Stimulated activated CD4-positive, alpha-beta T cell treated with anti-CD3 and anti-CD28 coated beads, Interleukin-12 subunit alpha, Interleukin-12 subunit beta, amount 100 ng/mL, for 4 hours (primary cell): ENCODE measurements around the gene LRP1B.

Experiments used
- DNase-seq: peaks from one replicate; pipeline ENCODE4 v3.0.0-alpha.2; 2020

LRP1B gene

DNA sequence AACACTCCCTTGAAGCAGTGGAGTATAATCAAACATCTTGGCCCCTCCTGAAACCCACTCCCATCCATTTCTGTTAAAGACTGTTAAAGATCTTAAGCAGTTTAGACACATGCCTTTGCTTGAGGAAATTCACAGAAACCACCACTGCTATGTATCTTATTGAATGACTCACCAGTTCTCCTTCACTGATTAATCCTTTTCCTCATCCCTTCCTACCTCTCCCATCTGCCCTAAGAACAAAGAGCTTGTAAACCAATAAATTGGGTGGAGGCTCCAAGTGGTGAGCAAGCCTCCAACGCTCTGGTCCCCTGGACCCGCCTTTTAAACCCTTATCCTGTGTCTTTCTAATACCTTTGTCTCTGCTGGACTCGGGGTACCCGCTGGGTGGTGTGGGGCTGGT lies 746.1 kb downstream of the LRP1B start:
- DNase-seq, result no peak

DNA sequence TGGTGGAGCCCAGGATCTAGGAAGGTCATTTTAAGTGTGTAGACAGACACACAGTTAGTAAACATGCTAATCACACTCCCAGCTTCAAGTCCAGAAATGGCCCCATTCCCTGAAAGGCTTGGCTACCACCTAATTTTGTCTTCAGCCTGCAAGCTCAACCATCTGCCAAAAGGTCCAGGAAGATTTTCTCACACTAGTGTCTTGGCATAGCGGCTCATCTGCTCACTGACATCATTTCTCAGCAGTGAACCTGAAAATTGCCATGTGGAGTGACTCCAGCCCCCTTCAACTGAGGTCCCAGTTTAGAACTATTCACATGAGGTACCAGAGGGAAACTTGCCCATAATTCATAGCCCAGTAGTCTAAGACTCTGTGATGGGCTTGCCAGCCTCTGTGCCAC lies 748.9 kb downstream of the LRP1B start:
- no peak for DNase-seq

DNA sequence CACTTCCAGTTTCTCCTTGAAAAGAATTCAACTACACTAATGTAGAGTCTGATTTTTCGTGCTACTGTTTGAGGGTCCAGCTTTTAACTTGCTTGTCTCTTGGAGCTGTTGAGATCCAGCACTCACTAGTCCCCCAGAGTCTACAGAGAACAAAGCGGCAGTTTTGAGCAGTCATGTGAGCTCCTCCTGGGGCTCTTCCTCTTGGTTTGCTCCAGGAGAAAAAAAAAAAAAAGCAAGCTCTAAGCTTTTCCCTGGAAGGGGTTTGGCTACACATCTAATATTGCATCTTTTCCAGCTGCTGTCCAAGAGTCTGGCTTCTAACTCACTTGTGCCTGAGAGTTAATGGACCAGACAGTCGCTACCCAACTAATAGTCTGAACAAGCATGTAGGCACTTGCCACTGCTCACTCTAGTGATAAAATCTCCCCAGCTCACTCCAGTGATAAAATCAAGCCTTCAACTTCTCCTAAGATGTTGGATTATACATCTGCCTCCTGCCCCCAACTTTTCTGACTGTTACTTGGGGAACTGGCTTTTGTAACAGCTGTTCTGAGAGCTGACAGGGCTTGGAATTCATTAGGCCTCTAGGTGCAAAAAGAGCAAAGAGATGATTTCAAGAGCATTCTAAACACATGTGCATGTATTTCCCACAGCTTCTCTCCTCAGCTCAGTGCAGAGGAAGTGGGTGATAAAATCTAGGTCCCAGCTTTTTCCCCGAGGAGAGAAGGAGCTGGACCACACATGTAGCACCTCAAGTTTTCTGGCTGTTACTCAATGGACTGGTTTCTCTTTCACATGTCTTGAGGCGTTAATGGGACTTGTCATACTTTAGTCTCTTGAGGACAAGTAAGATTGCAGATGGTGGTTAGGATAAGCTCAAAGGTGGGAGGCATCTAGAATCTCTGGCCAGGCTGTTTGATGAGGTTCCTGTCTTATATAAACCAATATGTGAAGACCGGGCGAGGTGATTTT lies 750.5 kb downstream of the LRP1B start:
- DNase-seq, result no peak

DNA sequence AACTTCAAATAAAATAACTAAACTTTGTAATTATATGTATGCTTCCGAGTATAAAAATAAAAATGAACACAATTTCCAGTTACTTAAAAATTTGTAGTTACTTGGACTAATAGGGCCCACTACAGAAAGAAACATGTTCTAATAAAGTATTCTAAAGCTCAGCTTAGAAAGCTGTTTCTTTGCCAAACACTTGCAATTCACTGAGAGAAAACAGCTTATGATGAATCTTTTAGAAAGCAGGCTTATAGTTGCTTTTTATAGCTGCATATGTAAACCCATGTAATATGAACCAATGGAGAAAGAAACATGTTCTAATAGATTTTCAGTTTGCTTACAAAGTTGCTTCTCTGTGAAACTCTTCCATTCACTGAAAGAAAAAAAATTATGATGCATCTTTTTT lies 766.0 kb downstream of the LRP1B start:
- no peak for DNase-seq

DNA sequence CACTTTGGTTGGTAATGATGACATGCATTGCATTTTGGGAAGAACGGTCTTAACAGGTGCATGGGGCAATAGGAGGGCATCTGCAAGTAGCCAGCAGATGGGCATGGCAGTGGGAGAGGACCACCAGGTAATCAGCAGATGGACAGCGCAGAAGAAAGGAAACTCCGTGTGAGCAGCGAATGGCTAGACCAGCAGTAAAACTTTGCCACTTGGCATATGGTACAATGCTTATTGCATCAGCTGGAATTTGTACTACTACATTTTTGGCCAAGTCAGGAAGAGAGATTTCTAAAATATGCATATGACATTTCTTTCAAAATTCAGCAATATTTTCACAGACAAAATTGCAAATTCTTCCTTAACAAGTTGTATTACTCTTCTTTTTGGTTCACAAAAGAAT lies 768.5 kb downstream of the LRP1B start:
- DNase-seq, result no peak

DNA sequence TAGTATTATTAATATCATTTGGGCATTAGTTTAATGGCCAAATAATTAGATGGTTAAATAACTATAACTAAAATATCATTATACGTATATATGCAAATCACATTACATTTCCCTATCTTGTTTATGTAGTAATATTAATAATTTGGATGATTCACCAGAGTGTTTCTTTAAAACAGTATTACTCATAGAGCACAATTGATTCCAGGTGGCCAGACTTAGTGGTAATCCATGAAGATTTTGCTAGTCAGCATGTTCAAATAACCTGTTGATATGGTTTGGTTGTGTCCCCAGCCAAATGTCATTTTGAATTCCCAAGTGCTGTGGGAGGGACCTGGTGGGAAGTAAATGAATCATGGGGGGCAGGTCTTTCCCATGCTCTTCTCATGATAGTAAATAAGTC lies 782.3 kb downstream of the LRP1B start:
- no peak for DNase-seq

DNA sequence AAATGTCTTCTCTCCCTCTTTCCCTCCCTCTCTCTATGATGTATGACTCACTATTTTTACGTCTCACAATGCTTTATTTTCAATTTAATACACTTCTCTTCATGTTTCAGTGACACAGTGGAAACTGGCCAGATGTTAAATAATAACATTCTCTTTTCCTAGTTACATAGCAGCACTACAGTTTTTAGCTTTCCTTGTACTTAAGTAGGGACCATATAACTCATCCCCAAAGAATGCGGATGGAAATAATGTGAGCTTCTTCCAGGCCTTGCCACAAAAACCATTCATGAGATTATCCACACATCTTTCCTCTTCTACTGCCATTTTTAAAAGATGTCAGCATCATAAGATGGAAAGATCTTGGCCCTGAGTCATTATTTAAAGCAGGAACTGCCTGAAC lies 789.4 kb downstream of the LRP1B start:
- DNase-seq, result no peak

DNA sequence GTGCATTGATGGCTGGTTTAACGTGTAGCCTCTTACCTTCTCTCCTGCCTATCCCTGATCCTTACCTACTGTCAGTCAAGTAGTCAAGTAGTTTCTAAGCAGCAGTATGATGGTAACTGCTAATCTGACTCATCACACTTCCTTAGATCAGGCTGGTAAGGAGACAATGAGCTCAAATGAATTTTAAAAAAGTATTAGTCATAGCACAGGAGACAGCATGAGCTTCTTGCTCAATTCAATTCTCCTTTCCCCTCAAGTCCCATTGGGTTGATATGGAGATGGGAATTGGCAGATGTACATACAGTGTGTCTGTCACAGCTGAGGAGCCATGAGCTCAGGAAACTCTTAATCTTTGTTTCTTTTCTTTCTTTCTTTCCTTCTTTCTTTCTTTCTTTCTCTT lies 799.7 kb downstream of the LRP1B start:
- no peak for DNase-seq

DNA sequence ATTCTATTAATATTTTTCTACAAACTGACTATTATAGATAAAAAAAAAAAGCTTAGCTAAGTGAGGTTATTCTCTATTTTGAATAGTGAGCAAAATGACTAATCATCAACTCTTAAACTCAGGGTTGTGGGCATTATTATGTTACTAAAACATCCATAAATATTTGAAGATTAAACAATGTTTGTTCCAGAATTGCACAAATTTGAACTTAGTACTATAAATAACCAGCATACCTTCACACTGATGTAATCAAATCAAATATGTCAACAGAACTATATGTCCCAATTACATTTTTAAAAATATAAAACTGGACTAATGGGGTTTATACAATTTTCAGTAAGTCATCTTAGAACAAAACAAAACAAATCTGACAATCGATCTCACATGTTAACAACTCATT lies 800.9 kb downstream of the LRP1B start:
- no peak for DNase-seq

DNA sequence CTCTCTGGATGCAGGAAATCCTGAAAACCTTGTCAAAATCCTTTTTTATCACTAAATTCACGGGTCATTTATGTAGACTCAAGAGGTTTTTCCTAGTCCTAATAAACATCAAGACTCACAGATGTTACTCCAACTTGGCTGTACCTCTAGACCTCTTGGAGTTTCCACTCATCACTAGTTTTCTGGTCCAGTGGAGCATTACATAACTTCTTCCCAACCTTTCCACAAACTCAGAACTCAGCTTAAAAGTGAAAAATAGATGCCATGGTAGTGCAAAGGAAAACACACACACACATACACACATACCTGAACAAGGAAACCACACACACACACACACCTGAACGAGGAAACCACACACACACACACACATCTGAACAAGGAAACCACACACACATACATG lies 807.2 kb downstream of the LRP1B start:
- DNase-seq, result no peak

DNA sequence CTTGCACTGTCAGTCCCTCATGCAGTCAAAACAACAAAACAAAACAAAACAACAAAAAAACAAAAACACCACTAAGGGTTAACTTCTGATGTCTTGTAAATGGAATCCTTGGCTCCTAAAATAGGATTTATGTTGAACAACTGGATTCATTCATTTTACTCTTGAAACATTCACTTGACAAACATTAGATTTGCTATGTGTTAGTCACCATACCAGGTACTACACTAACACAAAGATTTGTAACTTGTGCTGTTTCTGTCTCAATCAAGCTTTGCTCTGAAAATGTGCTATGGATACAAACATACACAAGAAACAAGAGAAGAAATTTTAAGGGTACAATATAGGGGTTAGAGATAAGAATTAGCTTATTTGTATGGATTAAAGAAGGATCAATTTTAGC lies 812.8 kb downstream of the LRP1B start:
- DNase-seq, result no peak

DNA sequence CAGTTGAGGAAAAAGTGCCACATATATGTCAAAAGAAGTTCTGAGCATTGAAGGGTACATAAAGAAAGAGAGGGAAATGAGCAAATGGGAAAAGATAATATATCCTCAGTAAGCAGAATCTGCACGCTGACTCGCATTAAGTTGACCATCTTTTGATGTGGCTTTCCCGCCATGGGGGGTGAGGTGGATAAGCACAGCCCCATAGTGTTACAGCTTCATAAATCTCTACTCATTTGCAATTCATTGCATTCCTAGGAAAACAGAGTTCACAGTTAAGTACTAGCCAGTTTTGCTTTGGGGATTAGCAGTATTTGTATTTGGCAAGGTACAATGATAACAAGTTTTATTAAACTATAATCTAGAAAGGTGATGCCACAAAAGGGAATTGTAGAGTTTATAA lies 814.2 kb downstream of the LRP1B start:
- no peak for DNase-seq

DNA sequence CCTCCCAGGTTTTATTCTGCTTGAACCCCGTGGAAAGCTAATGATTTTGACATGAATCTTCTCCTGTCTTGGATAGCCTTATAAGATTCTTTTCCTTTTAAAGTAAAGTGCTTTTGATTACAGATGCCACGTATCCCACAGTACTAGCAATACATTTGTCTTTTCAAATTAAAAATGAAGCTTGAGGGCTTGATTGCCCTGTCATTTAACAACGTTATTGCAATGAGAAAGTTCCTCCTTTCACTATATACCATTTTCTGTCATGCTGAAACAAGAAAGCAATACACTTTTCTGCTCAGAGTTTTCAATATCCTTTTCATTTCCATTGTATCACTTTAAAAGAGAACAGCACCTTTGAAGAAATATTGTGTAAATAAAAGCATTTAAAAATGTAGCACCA lies 814.7 kb downstream of the LRP1B start:
- no peak for DNase-seq

DNA sequence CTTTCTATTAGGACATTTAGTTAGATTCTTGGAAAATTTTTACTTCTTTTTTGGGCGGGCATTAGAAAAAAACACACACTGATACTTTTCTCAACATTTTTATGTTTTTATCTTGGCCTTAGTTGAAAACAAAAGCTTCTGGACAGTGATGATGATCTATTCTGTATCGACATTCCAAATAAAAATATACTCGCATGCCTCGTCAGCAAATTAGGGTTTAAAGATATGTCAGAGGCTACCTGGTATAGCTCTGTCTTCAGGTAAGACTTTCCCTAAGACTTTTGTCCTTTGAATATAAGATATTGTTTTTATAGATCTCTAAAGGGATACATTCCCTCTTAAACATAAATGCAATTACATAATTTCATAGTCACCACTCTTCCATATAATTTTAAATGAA lies 816.8 kb downstream of the LRP1B start:
- no peak for DNase-seq

DNA sequence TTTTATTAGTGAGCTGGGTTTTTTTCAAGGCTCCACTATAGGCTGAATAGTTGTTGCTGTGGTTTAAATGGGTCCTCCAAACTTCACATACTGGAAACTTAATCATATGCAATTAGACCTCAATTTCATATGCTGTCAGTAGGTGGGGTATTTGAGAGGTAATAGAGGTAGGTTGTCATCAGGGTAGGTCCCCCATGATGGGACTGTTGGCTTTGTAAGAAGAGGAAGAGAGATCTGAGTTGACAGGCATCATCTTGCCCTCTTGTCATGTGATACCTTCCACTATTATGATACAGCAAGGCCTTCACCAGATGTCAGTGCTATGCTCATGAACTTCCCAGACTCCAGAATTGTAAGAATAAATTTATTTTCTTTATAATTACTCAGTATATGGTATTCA lies 819.4 kb downstream of the LRP1B start:
- no peak for DNase-seq

DNA sequence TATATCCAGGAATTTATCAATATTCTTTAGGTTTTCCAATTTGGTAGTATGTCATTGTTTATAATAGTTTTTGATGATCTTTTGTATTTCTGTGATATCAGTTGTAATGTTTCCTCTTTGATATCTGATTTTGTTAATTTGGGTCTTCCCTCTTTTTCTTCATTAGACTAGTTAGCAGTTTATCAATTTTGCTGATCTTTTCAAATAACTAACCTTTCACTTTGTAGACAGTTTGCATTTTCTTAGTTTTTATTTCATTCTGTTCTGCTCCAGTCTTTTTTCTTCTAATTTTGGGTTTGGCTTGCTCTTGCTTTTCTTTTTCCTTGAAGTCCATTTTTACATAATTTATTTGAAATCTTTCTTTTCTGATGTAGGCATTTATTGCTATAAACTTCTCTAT lies 824.4 kb downstream of the LRP1B start:
- DNase-seq, result no peak

DNA sequence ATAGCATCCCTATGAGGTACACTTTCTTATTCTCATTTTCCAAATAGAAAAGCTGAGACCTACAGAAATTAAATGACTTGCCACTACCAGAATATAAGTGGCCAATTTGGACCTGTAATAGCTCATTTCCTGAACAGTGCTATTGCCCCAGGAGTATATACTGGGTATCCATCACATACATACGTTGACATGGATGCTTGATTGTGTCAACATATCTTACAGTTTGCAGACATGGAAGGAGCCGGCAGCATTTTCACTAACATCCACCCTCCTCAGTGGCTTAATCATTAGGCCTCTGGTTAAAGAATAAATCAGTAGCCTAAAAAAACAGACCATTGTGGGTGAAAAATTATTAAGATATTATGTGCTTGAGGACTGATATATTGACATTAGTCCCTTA lies 829.3 kb downstream of the LRP1B start:
- no peak for DNase-seq

DNA sequence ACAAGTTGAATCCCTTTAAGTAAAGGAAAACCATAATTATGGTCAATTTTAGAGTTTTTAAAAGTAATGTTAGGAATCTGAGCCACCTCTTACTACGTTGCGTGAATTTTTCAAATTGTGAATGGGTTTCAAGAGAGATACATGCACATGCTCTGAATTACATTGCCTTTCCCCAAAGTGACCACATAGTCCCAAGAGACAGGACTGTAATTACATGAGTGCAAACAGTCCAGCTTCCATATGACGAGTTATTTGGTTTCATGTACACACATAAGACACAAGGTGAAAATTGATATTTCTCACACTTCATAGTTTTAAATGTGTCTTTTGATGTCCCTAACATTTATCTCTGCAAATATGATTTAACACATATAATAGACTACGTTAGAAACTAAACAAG lies 850.8 kb downstream of the LRP1B start:
- no peak for DNase-seq

DNA sequence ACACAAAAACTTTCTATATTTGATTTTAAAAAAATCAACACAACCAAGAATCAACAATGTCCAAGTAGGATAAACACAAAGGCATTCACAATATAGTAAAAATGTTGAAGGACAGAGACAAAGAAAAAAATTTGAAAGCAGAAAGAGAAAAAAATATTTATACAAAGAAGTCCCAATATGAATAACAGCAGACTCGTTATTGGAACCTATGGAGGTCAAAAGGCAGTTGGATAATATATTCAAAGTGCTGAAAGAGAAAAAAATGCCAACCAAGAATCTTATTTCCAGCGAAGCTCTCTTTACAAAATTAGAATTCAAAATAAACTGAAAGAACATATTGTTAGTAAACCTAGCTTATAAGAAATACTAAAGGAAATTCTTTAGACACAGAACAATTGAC lies 859.5 kb downstream of the LRP1B start:
- no peak for DNase-seq

DNA sequence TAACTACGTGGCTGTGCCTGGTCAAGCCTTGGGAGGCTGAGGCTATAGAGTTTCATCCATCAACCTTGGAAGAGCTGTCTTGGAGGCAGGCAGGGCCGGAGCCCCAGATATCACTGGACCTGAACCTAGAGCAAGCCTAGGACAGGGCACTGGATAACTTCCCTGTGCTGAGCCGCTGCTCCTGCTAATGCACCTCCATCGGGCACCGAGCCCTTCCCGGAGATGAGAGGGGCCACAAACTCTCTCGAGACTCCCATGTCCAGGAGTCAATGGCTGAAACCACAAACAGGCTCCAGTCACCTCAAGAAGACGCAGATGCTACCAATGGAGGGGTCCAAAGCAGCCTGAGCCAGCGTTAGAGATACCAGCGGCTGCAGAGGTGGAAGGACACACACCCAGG lies 866.0 kb downstream of the LRP1B start:
- no peak for DNase-seq

DNA sequence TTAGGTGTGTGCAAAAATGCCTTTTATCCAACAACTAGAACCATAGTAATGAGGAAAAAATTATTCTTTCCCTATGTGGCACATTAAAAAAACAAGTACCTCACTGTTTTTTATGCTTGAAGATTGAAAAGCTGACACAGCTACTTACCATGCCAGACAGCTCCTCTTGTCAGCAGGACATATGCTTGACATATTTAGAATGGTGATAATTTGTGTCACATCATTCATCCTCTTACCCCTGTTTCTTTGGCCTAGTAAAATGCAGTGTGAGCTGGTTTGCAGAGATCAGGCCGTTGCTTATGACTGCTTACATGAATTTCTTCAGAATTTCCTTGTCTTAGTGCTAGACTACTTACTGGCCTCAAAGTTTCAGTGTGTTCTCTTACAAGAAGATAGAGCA lies 869.9 kb downstream of the LRP1B start:
- no peak for DNase-seq

DNA sequence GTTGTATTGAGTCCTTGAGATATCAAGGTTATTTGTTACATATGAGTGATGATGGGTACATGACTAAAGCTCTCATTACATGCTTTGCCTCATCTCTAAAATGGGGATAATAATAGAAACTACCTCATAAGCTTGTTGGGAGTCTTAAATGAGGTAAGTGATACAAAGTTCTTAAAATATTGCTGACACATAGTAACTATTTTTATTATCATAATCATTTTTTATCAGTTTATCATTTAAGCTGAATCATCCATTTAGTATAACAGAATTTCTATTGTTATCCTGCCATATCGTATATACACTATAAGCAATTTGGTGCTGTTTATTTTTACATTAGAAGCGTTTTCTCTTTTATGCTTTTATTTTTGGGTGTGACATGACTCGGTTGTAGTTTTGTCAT lies 871.1 kb downstream of the LRP1B start:
- no peak for DNase-seq

DNA sequence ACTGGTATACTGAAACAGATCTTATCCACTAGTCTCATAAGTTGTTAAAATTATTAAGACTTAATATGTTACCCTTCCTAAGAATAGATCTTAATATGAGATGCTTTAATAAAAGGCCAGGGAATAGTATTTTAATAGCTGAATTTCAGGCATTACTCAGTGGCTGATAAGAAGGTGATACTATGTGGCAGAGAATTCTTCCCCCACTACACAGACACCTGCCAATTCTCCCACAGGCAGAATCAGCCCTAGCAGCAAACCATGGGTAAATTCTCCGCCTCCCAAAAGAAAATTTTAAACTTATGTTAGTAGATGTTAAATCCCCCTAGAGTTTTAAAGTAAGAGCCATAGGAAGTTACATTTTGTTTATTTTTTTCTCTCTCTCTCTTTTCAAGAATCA lies 888.8 kb downstream of the LRP1B start:
- DNase-seq, result no peak

DNA sequence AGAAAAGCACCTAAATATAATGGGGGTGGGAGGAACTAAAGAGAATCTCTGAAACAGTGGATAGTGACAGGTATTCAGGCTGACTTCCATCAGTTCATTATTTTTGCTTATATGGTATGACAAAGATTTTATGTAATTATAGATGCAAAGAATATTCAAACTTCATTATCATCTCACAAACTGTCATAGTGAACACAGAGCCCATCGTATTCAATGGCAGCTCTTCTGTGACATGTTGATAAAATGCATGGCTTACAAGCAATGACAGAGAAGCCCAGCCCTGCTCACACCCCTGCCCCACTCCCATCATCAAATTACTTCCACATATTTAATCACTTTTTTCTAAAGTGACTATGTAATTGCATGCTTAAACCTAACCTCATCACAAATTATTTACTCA lies 904.3 kb downstream of the LRP1B start:
- no peak for DNase-seq

DNA sequence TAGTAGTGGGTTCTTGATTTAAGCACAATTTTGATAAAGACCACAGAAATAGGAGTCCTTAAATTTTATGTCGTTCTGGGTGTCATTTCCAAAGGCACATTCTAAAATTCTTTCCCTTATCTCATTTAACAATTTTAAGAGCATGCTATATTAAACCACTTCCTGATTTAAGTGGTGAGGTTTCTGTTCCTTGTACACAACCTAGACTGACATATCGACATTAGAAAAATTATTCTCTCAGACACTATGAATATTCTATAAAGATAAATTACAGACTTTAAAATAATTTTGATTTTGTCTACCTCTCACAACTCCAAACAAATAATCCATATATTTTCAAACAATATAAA lies 923.8 kb downstream of the LRP1B start:
- DNase-seq, result no peak
